HepG2 (cell line): ENCODE results near the gene UTS2R. TPM values are rescaled to one million over a fixed set of nuclear protein-coding genes. Genes with fewer than 3 reads are reported as not detected.

Source experiments
- ATAD3A ChIP-seq: sonication (generic); formaldehyde crosslinking; IDR thresholded peaks from 2 replicates; pipeline ENCODE4 v1.4.0; 2020; ENCODE audit warnings: missing genetic modification reagents
- CEBPZ ChIP-seq: IDR thresholded peaks from 2 replicates; pipeline ENCODE4 v1.6.1; 2012; ENCODE audit warnings: low read length, improper control_type of control experiment
- DPF2 ChIP-seq: sonication (generic); formaldehyde crosslinking; IDR thresholded peaks from 2 replicates; pipeline ENCODE4 v1.4.0; 2020; ENCODE audit warnings: mild to moderate bottlenecking, low read depth, missing genetic modification reagents, borderline replicate concordance
- GLI4 ChIP-seq: sonication (generic); formaldehyde crosslinking; IDR thresholded peaks from 2 replicates; pipeline ENCODE4 v1.5.1; 2020; ENCODE audit warnings: missing genetic modification reagents, mild to moderate bottlenecking, moderate library complexity, borderline replicate concordance
- NFKBIZ ChIP-seq: IDR thresholded peaks from 2 replicates; pipeline ENCODE4 v1.6.1; 2018; ENCODE audit warnings: missing genetic modification reagents, missing compliant biosample characterization
- REPIN1 ChIP-seq: sonication (generic); formaldehyde crosslinking; IDR thresholded peaks from 2 replicates; pipeline ENCODE4 v1.8.0; 2022; ENCODE audit warnings: missing genetic modification reagents, low read depth, mild to moderate bottlenecking, borderline replicate concordance
- RERE ChIP-seq: IDR thresholded peaks from 2 replicates; pipeline ENCODE4 v1.6.1; 2016; ENCODE audit warnings: low read depth, missing genetic modification reagents, missing compliant biosample characterization
- ZNF18 ChIP-seq: sonication (generic); formaldehyde crosslinking; IDR thresholded peaks from 2 replicates; pipeline ENCODE4 v1.8.0; 2022; ENCODE audit warnings: mild to moderate bottlenecking, missing genetic modification reagents; ENCODE audit not compliant: insufficient replicate concordance
- ZNF296 ChIP-seq: sonication (generic); formaldehyde crosslinking; conservative IDR thresholded peaks from 2 replicates; pipeline ENCODE4 v1.5.0; 2020; ENCODE audit warnings: mild to moderate bottlenecking, missing genetic modification reagents
- ZNF552 ChIP-seq: sonication (generic); formaldehyde crosslinking; IDR thresholded peaks from 2 replicates; pipeline ENCODE4 v1.9.0; 2022; ENCODE audit warnings: missing genetic modification reagents, mild to moderate bottlenecking, borderline replicate concordance
- ZNF564 ChIP-seq: sonication (generic); formaldehyde crosslinking; IDR thresholded peaks from 2 replicates; pipeline ENCODE4 v1.8.1; 2023; ENCODE audit warnings: mild to moderate bottlenecking, missing genetic modification reagents
- ZNF704 ChIP-seq: sonication (generic); formaldehyde crosslinking; IDR thresholded peaks from 2 replicates; pipeline ENCODE4 v1.8.1; 2023; ENCODE audit warnings: mild to moderate bottlenecking, inconsistent platforms, moderate library complexity, missing genetic modification reagents, borderline replicate concordance
- polyA plus RNA-seq, 8 experiments: library from polyadenylated mRNA; depleted of rRNA in 3 of 8; stranded (reverse) in 7 of 8; unstranded in 1 of 8; fragments of >200 nt; fragmentation: Illumina TruSeq in 4 of 8; extraction: Trizol in 4 of 8; gene quantifications; 2 replicates each; pipeline versions ENCODE4 v1.2.1 to v1.2.3, GENCODE V29; 2011 to 2016; ENCODE audit warnings: low read depth in 4 of 8, missing spikeins in 1 of 8, mixed read lengths in 1 of 8; ENCODE audit not compliant: insufficient read depth in 1 of 8
- total RNA-seq, 5 experiments: library from RNA; depleted of rRNA; stranded (reverse); fragments of >200 nt; fragmentation: Illumina TruSeq; extraction: Trizol; gene quantifications; 2 replicates each; pipeline ENCODE4 v1.2.3, GENCODE V29; 2016; ENCODE audit warnings: low read depth in 1 of 5

The UTS2R gene
- total and polyA plus RNA-seq, 2 of the 13 experiments (the other 11 are each of a cell fraction or from before 2014, with no cell fraction given): 0.13 to 0.15 TPM

- TF ChIP-seq RERE (peak; percentile 33; the same call in 1 of the 2 replicates), ZNF18 (peak; percentile 29), GLI4 (CRISPR knock-in tag) (0 out of 2 replicates have a peak, but pooled peaks have one; percentile 78), ATAD3A (CRISPR knock-in tag) (no peak; the same call in 1 of the 2 replicates), ZNF564 (CRISPR knock-in tag) (peak; percentile 73; the same call in 1 of the 2 replicates), CEBPZ (no peak), DPF2 (CRISPR knock-in tag) (peak; percentile 67), ZNF552 (CRISPR knock-in tag) (no peak; the same call in 1 of the 2 replicates), ZNF704 (CRISPR knock-in tag) (no peak), NFKBIZ (no peak), ZNF296 (CRISPR knock-in tag) (peak; percentile 93; the same call in 1 of the 2 replicates), REPIN1 (CRISPR knock-in tag) (peak; percentile 52; the same call in 1 of the 2 replicates)
These were observed 46.0 kb upstream of the UTS2R start (continued) for GRCh38 chr17:82325286-82326180.
